GM08714 (cell line): ENCODE results near the gene ELMOD1.
"Not testable (repeated sequence)": the region's sequence is repeated elsewhere in the genome, so short reads cannot be mapped to it uniquely, and the experiment has no call there.

ENCODE experiments used
- H3K4me3 ChIP-seq: fragments of 200-500 bp; sonication (Bioruptor generic); 2 replicates; pipeline ENCODE4 v1.5.1; 2014; ENCODE audit warnings: mild to moderate bottlenecking, low read length, inconsistent platforms
- ZNF274 ChIP-seq: IDR thresholded peaks from 2 replicates; pipeline ENCODE4 v1.6.1; 2012; ENCODE audit warnings: mild to moderate bottlenecking, low read depth, low read length

ELMOD1 gene

GRCh38 chr11:107570015-107570414, 20.9 kb upstream of the ELMOD1 start:
- no peak for TF ChIP-seq ZNF274
- H3K4me3 ChIP-seq = no peak overlapping the region

- no peak overlapping the region for H3K4me3 ChIP-seq
- no peak for TF ChIP-seq ZNF274
These were observed 17.5 kb upstream of the ELMOD1 start for GRCh38 chr11:107573438-107573837.

DNA sequence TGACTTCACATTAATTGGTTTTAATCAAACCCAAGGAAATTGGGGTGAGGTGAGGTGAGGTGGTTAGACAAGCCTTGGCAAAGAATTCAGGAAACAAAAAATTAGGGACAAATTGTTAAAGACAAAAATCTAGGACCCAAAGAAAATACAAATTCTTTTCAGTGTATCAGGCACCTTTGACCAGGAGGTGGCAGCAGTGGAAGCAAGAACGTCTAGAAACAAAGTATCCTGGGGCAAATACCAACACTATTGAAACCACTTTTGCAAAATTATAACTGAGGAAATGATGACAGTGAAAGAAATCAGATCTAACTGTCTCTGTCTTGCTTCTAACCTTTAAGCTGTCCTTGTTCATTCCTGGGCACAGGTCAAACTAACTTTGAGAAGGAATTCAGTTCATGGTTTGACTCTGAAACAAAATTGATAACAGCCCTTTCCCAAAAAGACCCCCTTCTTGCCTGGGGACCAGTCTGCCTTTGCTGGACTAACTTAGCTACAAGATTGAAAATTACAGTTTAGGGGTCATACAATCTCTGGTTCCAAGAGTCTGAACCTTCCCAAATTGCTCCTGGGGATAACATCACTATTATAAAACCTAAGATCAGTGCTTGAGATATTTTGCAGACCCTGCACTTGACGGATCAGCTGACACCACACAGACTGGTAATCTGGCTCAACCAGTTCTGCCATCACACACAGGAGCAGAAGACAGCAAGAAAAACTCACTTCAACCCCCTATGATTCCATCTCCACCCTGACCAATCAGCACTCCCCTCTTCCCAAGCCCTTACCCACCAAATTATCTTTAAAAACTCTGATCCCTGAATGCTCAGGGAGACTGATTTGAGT, 14.2 kb upstream of the ELMOD1 start:
- H3K4me3 ChIP-seq = not testable (repeated sequence)

DNA sequence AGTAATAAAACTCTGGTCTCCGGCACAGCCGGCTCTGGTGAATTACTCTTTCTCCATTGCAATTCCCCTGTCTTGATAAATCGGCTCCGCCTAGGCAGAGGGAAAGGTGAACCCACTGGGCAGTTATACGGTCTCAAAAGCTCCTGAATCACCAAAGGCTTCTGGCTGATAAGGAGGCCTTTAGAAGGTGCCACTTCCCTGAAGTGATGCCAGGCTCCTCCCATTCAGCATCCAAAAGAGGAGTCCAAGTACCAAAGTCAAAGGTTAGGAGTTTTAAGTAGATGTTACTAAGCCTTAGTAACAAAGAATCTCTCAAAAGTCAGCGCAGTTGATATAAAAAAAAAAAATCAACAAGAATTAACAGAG, 13.6 kb upstream of the ELMOD1 start:
- no peak for TF ChIP-seq ZNF274
- H3K4me3 ChIP-seq = no peak overlapping the region

DNA sequence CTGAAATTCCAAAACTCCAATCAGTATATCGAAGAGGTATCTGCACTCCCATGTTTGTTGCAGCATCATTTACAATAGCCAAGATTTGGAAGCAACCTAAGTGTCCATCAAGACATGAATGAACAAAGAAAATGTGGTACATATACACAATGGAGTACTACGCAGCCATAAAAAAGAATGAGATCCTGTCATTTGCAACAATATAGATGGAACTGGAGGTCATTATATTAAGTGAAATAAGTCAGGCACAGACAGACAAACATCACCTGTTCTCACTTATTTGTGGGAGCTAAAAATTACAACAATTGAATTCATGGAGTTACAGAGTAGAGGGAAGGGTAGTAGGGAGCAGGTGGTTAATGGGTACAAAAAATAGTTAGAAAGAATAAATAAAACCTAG, 11.8 kb upstream of the ELMOD1 start:
- not testable (repeated sequence) for H3K4me3 ChIP-seq

DNA sequence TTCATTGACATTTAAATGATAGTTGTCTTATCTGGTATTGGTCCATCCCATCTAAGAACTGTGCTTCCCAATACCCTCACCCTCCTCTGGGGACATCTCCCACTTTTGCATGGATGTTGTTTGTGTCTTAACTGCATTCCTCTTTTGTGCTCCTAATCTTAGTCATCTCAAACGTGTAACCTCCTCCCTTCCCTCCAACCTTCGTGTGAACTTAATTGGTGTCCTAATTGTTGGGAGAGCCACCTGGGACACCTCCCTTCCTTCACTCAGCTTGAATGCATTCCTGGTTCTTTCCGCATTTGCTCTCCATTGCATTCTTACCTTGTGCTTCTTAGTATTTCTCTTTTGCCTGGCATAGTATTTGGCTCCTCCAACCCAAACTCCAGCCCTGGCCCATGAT, 9.8 kb upstream of the ELMOD1 start:
- H3K4me3 ChIP-seq = no peak overlapping the region
- no peak for TF ChIP-seq ZNF274

GRCh38 chr11:107583629-107584195, 7.2 kb upstream of the ELMOD1 start:
- TF ChIP-seq ZNF274 = no peak
- no peak overlapping the region for H3K4me3 ChIP-seq

- no peak for TF ChIP-seq ZNF274
- H3K4me3 ChIP-seq = no peak overlapping the region
These were observed 3.5 kb upstream of the ELMOD1 start for GRCh38 chr11:107587306-107587979.

DNA sequence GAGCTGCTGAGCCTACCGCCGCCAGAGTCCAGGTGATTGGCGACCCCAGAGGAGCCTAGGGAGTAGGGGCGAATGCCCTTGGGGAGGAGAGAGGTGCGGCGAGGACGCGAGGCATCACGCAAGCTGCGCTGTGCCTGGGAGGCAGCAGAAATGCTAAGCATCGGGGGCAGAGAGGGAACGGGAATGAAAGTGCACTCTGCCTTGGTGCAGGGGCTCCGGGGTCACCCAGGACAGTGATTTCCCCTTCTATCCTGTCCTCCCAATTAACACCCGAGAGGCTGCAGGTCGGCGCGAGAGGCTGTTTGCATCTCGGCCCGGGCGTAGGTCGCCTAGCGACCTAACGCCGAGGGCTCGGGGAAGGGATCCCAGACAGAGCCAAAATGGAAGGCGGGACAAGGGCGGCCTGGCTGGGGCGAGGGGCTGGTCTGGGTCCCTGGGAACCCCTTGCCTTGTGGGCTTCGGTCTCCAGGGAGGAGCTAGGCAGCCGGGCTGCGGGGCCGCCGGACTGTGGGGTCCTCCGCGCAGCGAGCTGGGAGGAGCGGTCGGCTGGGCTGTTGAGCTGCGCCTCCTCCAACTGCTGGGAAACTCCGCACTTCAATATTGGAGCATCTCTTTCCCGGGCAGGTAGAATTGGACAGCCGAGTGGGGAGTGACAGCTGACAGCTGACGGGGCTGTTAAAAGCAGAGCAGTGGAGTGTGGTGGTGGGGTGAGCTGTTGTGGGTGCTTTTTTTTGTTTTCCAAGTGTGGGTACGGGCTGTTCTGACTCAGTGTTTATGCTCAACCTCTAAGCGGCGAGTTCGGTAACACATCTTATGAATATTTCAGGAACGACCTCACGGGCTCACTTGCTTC, 657 bp downstream of the ELMOD1 start:
- TF ChIP-seq ZNF274 = no peak
- peak overlapping the region; percentile 46; the same call in 1 of the 2 replicates for H3K4me3 ChIP-seq

DNA sequence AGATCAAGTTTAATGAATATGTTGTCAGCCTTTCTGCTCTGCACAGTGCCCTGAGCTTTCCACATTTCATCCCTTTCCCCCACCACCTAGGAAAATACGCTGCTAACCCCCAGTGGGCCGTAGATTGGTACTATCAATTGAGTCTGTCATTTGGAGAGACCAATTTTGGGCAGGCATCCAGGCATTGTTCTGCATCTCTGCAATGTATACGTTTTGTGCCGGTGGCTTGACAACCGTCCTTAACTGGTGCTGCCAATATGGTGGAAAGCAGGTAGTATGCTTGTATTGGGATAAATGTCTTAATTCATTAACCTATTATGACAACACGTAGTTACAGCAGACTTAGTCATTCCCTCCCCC, 1.3 kb downstream of the ELMOD1 start:
- H3K4me3 ChIP-seq = no peak overlapping the region
- TF ChIP-seq ZNF274 = no peak

DNA sequence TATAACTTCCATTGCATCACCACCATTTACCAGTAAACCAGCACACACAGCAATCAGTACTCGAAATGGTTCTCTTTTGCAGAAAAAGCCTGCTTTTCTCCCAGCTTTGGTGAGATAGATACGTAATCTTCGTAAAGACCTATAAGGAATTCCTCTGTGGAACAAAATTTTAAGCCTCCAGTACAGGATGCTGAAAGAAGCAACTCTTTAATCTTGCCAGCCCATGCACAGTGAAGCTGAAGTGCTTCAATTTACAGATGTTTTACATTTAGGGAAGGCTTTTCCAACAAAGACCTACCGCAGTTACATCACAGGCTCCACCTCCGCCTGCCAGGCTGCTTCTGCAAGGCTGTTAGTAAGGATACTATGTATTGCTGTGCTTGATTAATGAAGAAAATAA, 1.9 kb downstream of the ELMOD1 start:
- TF ChIP-seq ZNF274 = no peak
- H3K4me3 ChIP-seq = no peak overlapping the region

- TF ChIP-seq ZNF274 = no peak
- H3K4me3 ChIP-seq = no peak overlapping the region
These were observed 3.0 kb downstream of the ELMOD1 start for GRCh38 chr11:107593951-107594350.

DNA sequence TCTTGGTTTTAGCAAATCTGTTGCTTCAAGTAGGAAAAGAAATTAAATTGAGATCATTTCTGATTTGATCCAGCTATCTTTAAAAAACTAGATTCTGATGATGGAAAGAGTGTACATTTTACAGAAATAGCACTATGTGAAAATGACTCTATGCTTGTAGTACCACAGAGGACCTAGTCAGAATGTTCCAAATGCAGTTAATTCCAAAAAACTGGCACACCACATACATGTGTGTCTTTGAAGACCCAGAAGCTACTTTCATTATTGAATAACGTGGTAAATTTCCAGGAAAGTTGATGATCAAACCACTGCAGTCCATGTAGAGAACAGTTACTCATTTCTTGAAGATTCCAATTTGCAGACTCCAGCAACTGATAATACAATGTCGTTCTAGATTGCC, 3.8 kb downstream of the ELMOD1 start:
- H3K4me3 ChIP-seq = no peak overlapping the region
- TF ChIP-seq ZNF274 = no peak

GRCh38 chr11:107598225-107599139, 7.5 kb downstream of the ELMOD1 start:
- no peak for TF ChIP-seq ZNF274
- no peak overlapping the region for H3K4me3 ChIP-seq
